K562 (cell line): Measurements from ENCODE around the gene TRAPPC4.

Source experiments
- CEBPB ChIP-seq: fragments of 450-650 bp; IDR thresholded peaks from 2 replicates; pipeline ENCODE4 v1.6.1; 2016; ENCODE audit warnings: missing genetic modification characterization, missing compliant biosample characterization
- FOXM1 ChIP-seq, 2 experiments: fragments of 450-650 bp in 1 of 2; sonication (generic) in 1 of 2; formaldehyde crosslinking in 1 of 2; IDR thresholded peaks; 2 replicates each; pipeline versions ENCODE4 v1.6.1 to v1.9.0; 2017 to 2022; ENCODE audit warnings: low read depth in 2 of 2, mild to moderate bottlenecking in 2 of 2, missing genetic modification reagents in 1 of 2, moderate library complexity in 1 of 2
- POLR2AphosphoS5 ChIP-seq: IDR thresholded peaks from 2 replicates; pipeline ENCODE4 v1.6.1; 2011; ENCODE audit warnings: mild to moderate bottlenecking, low read depth, low read length, moderate library complexity; ENCODE audit not compliant: control insufficient read depth, insufficient read depth
- SMAD1 ChIP-seq: fragments of 150-350 bp; IDR thresholded peaks from 2 replicates; pipeline ENCODE4 v1.6.1; 2014; ENCODE audit warnings: low read length, low read depth; ENCODE audit not compliant: partially characterized antibody
- SMAD4 ChIP-seq: fragments of 250-450 bp; sonication (Bioruptor Pico); conservative IDR thresholded peaks from 2 replicates; pipeline ENCODE4 v1.8.0; 2021; ENCODE audit warnings: inconsistent platforms, mild to moderate bottlenecking, moderate library complexity
- ZNF274 ChIP-seq: IDR thresholded peaks from 2 replicates; pipeline ENCODE4 v1.6.1; 2011; ENCODE audit warnings: low read depth, mild to moderate bottlenecking, low read length, moderate library complexity, borderline replicate concordance
- TF ChIP-seq, protein P1 (sequence below), 3 experiments: fragments of 200-800 bp in 1 of 3; sonication (Bioruptor generic) in 1 of 3; sonication (generic) in 1 of 3; formaldehyde crosslinking in 1 of 3; IDR thresholded peaks; 2 replicates each; pipeline versions ENCODE4 v1.6.1 to v1.8.0; 2016 to 2022; ENCODE audit warnings: mild to moderate bottlenecking in 2 of 3, missing compliant biosample characterization in 2 of 3, missing genetic modification characterization in 2 of 3, missing genetic modification reagents in 1 of 3
- TF ChIP-seq, protein P2 (sequence below): fragments of 450-650 bp; formaldehyde crosslinking; IDR thresholded peaks from 2 replicates; pipeline ENCODE4 v1.4.0; 2022; ENCODE audit warnings: missing genetic modification characterization
- TF ChIP-seq, protein P3 (sequence below): fragments of 250-450 bp; sonication (Bioruptor Pico); IDR thresholded peaks from 2 replicates; pipeline ENCODE4 v1.8.0; 2021; ENCODE audit warnings: mild to moderate bottlenecking, moderate library complexity
- TF ChIP-seq, protein P4 (sequence below): sonication (generic); formaldehyde crosslinking; IDR thresholded peaks from 2 replicates; pipeline ENCODE4 v1.8.0; 2022; ENCODE audit warnings: mild to moderate bottlenecking, missing genetic modification reagents, borderline replicate concordance
- TF ChIP-seq, protein P5 (sequence below), 3 experiments: IDR thresholded peaks in 2 of 3; conservative IDR thresholded peaks in 1 of 3; 2 replicates each; pipeline ENCODE4 v1.5.1; 2011 to 2012; ENCODE audit warnings: low read length in 3 of 3, mild to moderate bottlenecking in 3 of 3, control low read depth in 2 of 3, improper control_type of control experiment in 1 of 3, inconsistent platforms in 1 of 3, low read depth in 1 of 3, mixed read lengths in 1 of 3, moderate library complexity in 1 of 3; ENCODE audit not compliant: insufficient read depth in 2 of 3

DNA sequence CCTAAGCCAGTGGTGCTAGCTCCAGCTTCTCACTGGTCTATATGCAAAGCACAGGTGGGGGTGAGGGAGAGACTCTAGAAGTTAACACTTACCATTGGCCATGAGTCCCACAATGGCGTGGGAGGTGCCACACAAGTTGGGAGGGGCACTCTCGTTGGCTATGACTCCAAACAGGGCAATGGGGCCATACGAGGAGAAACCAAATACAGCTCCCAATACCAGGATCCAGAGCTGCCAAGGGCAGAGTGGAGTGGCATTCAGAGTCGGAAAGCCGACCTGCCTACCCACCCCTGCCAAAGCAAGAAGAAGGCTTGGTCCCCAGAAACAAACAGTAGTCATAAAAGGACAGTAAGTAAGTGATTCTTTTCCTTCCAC lies 6.5 kb downstream of the TRAPPC4 start:
- TF ChIP-seq SMAD4 (CRISPR knock-in tag) (no peak), CEBPB (tag) (no peak), SMAD1 (no peak), FOXM1 (IDR thresholded peaks at IDR 0.05; ENCODE audit: low read depth) (no peak), FOXM1 (CRISPR knock-in tag; IDR thresholded peaks at IDR 0.05; ENCODE audit: low read depth) (no peak), POLR2AphosphoS5 (no peak; the same call in 1 of the 2 replicates), ZNF274 (no peak)
- TF ChIP-seq, protein P1, sequence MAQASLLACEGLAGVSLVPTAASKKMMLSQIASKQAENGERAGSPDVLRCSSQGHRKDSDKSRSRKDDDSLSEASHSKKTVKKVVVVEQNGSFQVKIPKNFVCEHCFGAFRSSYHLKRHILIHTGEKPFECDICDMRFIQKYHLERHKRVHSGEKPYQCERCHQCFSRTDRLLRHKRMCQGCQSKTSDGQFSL (CRISPR knock-in tag; IDR thresholded peaks at IDR 0.05): no peak
- TF ChIP-seq, protein P1 (tag; IDR thresholded peaks at IDR 0.05): no peak
- TF ChIP-seq, protein P2, sequence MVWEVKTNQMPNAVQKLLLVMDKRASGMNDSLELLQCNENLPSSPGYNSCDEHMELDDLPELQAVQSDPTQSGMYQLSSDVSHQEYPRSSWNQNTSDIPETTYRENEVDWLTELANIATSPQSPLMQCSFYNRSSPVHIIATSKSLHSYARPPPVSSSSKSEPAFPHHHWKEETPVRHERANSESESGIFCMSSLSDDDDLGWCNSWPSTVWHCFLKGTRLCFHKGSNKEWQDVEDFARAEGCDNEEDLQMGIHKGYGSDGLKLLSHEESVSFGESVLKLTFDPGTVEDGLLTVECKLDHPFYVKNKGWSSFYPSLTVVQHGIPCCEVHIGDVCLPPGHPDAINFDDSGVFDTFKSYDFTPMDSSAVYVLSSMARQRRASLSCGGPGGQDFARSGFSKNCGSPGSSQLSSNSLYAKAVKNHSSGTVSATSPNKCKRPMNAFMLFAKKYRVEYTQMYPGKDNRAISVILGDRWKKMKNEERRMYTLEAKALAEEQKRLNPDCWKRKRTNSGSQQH (CRISPR knock-in tag): no peak
- TF ChIP-seq, protein P3, sequence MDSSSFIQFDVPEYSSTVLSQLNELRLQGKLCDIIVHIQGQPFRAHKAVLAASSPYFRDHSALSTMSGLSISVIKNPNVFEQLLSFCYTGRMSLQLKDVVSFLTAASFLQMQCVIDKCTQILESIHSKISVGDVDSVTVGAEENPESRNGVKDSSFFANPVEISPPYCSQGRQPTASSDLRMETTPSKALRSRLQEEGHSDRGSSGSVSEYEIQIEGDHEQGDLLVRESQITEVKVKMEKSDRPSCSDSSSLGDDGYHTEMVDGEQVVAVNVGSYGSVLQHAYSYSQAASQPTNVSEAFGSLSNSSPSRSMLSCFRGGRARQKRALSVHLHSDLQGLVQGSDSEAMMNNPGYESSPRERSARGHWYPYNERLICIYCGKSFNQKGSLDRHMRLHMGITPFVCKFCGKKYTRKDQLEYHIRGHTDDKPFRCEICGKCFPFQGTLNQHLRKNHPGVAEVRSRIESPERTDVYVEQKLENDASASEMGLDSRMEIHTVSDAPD: no peak
- TF ChIP-seq, protein P4, sequence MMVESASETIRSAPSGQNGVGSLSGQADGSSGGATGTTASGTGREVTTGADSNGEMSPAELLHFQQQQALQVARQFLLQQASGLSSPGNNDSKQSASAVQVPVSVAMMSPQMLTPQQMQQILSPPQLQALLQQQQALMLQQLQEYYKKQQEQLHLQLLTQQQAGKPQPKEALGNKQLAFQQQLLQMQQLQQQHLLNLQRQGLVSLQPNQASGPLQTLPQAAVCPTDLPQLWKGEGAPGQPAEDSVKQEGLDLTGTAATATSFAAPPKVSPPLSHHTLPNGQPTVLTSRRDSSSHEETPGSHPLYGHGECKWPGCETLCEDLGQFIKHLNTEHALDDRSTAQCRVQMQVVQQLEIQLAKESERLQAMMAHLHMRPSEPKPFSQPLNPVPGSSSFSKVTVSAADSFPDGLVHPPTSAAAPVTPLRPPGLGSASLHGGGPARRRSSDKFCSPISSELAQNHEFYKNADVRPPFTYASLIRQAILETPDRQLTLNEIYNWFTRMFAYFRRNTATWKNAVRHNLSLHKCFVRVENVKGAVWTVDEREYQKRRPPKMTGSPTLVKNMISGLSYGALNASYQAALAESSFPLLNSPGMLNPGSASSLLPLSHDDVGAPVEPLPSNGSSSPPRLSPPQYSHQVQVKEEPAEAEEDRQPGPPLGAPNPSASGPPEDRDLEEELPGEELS (CRISPR knock-in tag): no peak
- TF ChIP-seq, protein P5, sequence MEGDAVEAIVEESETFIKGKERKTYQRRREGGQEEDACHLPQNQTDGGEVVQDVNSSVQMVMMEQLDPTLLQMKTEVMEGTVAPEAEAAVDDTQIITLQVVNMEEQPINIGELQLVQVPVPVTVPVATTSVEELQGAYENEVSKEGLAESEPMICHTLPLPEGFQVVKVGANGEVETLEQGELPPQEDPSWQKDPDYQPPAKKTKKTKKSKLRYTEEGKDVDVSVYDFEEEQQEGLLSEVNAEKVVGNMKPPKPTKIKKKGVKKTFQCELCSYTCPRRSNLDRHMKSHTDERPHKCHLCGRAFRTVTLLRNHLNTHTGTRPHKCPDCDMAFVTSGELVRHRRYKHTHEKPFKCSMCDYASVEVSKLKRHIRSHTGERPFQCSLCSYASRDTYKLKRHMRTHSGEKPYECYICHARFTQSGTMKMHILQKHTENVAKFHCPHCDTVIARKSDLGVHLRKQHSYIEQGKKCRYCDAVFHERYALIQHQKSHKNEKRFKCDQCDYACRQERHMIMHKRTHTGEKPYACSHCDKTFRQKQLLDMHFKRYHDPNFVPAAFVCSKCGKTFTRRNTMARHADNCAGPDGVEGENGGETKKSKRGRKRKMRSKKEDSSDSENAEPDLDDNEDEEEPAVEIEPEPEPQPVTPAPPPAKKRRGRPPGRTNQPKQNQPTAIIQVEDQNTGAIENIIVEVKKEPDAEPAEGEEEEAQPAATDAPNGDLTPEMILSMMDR (IDR thresholded peaks at IDR 0.05 in 2 of 3, conservative IDR thresholded peaks at IDR 0.05 in 1 of 3; ENCODE audit: insufficient read depth in 2 of 3, low read depth in 1 of 3, low read length in 3 of 3): no peak
